GM18951 (cell line): ENCODE results near the gene GAS7.
"Not testable (repeated sequence)": the region's sequence is repeated elsewhere in the genome, so short reads cannot be mapped to it uniquely, and the experiment has no call there.

Experiments used
- POLR2A ChIP-seq: IDR thresholded peaks from 4 replicates; pipeline ENCODE4 v1.6.1; 2011; ENCODE audit warnings: mild to moderate bottlenecking; ENCODE audit not compliant: insufficient read length, insufficient read depth; ENCODE audit errors: extremely low read depth
- in situ Hi-C: fragments of 300-500 bp; cut with MboI; formaldehyde crosslinking; loops from one replicate; pipeline ENCODE4 v1.12.0; 2022; ENCODE audit warnings: low sequenced_read_pairs, mixed read lengths, inconsistent platforms; ENCODE audit not compliant: unreplicated experiment

Gene GAS7

DNA sequence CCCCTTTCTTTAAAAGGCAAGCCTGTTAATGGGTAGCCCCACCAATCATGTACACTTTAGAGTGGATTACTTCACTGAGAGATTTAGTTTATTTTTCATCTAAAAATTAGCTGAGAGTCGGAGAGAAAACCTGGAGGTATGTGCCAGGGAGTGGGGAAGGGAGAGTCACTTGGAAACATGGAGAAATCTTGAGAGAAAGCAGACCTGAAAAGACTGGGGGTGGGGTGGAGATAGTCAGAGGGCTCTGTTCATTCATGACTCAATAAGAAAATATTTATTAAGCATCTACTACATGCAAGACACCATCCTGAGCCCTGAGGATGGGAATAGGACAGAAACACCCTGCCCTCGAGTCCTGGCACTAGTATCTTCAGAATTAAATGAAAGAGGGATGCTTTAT is 265.9 kb downstream of the GAS7 start:
- in situ Hi-C loops = loop anchor here (25.0 kb wide), 1 partner anchor 680 kb away; no protein-coding TSS in a partner anchor
- TF ChIP-seq POLR2A = no peak

DNA sequence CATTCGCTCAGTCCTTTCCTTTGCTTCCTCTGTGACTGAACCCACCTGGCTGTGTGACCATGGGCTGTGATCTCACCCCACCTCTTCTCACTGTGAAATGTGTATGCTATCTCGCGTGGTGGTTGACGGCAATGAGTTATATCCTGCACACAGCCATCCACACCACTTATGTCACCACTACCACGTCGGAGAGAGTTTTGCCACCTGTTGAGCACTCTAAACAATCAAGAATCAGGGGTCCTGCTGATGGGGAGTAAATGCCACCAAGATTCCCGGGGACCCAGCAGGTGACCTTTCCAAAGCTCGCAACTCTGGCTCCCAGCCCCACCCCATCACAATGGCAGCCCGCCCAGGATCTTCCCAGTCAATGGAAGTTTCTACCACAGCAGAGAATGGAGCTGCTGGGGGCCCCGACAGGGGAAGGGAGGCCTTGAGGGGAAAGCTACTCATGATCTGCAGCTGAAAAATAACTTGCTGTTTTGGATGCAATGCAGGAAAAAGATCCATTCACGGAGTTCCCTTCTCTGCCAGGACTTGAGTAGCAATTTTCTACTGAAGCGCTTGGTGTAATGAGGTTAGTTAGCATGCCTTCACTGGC is 267.2 kb downstream of the GAS7 start:
- in situ Hi-C loops = loop anchor here (25.0 kb wide), 1 partner anchor 681 kb away; no protein-coding TSS in a partner anchor

GRCh38 chr17:9929871-9930270 is 268.5 kb downstream of the GAS7 start:
- TF ChIP-seq POLR2A = no peak

More for the DNA sequence above, 267.2 kb downstream of the GAS7 start:
- no peak for TF ChIP-seq POLR2A

GRCh38 chr17:9928601-9929333 is 269.6 kb downstream of the GAS7 start:
- TF ChIP-seq POLR2A = no peak
- in situ Hi-C loops = loop anchor here (25.0 kb wide), 1 partner anchor 684 kb away; no protein-coding TSS in a partner anchor

More at GRCh38 chr17:9929871-9930270, 268.5 kb downstream of the GAS7 start:
- in situ Hi-C loops = loop anchor here (25.0 kb wide), 1 partner anchor 682 kb away; no protein-coding TSS in a partner anchor

DNA sequence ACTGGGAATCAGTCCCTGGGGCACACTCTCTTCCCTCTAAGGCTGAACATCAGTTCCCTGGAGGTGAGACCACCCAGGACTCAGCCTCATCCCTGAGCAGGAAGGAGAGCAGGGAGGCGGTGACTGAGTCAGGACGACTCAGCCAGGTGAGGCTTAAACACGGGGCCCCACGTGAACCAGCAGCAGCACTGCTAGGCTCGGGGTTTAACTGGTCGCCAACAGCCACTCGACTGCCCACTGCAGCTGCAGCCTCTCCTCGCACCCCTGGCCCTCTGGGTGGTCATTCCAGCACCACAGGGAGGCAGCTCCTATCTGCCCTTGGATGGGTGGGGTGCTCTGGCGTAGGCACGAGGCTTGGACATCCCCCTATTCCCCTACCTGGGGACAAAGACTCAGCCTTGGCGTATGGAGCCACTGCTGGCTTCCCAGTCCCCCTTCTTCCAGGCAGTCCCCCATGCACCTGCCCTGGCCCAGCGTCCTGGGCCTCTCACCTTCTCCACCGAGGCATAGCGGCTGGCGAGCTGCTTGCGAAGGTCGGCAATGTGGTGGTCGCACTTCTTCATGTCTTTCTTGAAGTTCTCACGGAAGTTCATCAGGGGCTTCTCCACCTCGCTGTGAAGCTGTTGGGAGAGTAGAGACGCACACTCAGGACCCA is 272.1 kb downstream of the GAS7 start:
- in situ Hi-C loops = loop anchor here (25.0 kb wide), 1 partner anchor 686 kb away; no protein-coding TSS in a partner anchor
- no peak for TF ChIP-seq POLR2A

DNA sequence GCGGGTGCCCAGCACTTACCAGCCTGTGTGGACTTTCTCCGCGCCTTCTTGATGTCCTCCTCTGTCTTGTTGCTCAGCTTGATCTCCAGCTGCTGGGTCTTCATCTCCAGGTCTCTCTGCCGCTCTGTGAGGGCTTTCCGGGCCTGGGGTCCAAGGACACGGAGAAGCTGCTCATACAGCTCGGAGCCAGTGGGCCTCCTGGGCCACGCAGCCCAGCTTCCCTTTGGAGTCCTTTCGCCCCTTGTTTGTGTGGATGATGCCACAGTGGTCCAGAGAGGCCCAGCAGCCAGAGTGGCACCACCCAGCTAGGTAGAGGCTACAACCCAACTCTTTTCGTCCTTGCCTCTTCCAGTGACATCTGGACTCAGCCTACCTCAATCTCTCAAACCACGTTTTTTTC is 272.9 kb downstream of the GAS7 start:
- in situ Hi-C loops = loop anchor here (25.0 kb wide), 1 partner anchor 687 kb away; no protein-coding TSS in a partner anchor
- no peak for TF ChIP-seq POLR2A

DNA sequence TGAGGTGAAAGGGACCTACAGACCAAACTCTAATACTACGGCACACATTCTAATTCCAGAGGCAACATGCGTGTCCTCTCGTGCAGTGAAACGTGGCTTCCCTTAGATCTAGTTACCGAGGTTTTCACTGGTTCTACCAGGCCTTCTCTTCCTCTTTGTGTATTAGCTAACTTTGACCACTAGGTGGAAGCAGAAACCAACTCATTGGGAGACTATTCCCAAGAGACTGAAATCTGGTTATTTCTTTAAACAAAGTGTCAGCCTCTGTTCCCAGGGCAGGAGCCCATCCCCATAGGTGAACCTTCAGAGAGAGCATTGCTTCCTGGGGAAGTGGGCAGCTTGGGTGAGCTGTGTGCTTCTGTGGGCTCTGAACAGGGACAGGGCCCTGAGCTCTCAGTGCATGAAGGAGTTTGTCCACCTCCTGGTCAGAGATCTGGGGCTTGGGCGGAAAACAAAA is 273.6 kb downstream of the GAS7 start:
- in situ Hi-C loops = loop anchor here (25.0 kb wide), 1 partner anchor 688 kb away; no protein-coding TSS in a partner anchor
- no peak for TF ChIP-seq POLR2A

- in situ Hi-C loops = no loop called here
Observed at GRCh38 chr17:9922012-9922848, 276.2 kb downstream of the GAS7 start.

DNA sequence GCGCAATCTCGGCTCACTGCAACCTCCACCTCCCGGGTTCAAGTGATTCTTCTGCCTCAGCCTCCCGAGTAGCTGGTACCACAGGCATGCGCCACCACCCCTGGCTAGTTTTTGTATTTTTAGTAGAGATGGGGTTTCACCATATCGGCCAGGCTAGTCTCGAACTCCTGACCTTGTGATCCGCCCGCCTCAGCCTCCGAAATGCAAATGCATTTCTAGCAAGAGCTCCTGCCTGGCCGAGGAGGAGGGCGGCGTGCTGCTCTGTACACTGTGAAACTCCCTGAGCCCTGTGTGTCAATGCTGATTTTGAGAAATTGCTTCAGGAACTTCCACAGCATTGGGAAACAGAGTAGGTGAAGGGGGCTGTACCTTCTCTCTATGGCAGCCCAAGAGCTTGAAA is 277.2 kb downstream of the GAS7 start:
- in situ Hi-C loops = not testable (repeated sequence)

More at GRCh38 chr17:9922012-9922848, 276.2 kb downstream of the GAS7 start:
- TF ChIP-seq POLR2A = no peak

DNA sequence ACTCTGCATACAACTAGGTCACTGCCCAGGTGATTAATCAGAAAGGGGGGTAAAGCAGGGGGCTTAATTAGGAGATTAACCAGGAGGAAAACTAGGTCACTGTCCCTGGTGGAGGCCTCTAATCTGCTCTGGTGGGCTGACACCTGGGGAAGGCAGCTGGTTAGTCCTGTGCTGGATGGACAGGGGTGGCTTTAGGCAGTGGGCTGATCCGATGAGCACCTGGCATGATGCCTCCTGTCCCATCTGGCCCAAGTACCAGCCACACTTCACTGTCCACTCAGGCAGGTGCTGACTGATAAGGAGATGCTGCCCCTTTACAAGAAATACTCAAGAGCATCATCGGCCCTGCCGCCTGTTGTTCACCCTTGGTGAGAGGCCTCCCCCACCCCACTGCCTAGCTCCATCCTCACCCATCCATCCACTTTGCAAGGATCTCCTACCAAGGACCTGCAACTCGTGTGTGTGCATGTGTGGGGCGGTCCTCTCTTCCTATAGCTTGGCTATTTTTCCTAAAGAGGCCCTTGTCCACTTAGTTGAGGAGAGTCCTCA is 279.5 kb downstream of the GAS7 start:
- in situ Hi-C loops = no loop called here
- TF ChIP-seq POLR2A = no peak

- in situ Hi-C loops = no loop called here
- TF ChIP-seq POLR2A = no peak
Observed at GRCh38 chr17:9918352-9918751, 280.1 kb downstream of the GAS7 start.

DNA sequence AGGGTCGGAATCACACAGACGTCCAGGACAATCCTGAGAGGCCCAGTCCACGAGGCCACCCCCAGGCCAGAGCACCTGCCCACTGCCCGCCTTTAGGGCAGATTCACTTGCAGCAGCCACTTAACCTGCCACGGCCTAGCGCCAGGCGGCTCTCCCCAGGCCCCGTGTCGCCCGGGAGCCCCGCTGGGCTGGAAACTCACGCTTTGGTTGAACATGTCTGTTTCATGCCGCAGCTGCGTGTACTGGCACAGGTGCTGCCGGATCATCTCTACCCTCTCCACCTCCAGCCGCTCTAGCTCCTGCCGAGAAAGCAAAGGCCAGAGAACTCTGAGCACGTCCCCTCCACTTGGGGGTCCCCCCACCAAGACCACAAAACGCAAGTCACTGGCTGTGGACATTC is 280.6 kb downstream of the GAS7 start:
- no peak for TF ChIP-seq POLR2A
- in situ Hi-C loops = no loop called here
